ENCODE data around the gene RFX4.

The RFX4 gene

GRCh38 chr12:106750524-106750923 lies 167.7 kb downstream of the RFX4 start:
- no peak for DNase-seq (ENCODE audit: low spot score)
- in situ Hi-C loops (cut with MboI; ENCODE audit: low sequenced_read_pairs, unreplicated experiment) = no loop called here
- TF ChIP-seq CTCF (IDR thresholded peaks at IDR 0.05; ENCODE audit: borderline replicate concordance, control extremely low read depth, extremely low read depth, insufficient read depth, missing control alignments) = no peak

GRCh38 chr12:106753526-106753925 lies 170.7 kb downstream of the RFX4 start:
- DNase-seq (ENCODE audit: low spot score) = peak; percentile 62
- TF ChIP-seq CTCF (IDR thresholded peaks at IDR 0.05; ENCODE audit: borderline replicate concordance, control extremely low read depth, extremely low read depth, insufficient read depth, missing control alignments) = no peak
- in situ Hi-C loops (cut with MboI; ENCODE audit: low sequenced_read_pairs, unreplicated experiment) = no loop called here

- DNase-seq (ENCODE audit: low spot score) = no peak
- TF ChIP-seq CTCF (IDR thresholded peaks at IDR 0.05; ENCODE audit: borderline replicate concordance, control extremely low read depth, extremely low read depth, insufficient read depth, missing control alignments) = no peak
- in situ Hi-C loops (cut with MboI; ENCODE audit: low sequenced_read_pairs, unreplicated experiment) = no loop called here
Observed at GRCh38 chr12:106754331-106754730, 171.5 kb downstream of the RFX4 start.

- in situ Hi-C loops (cut with MboI; ENCODE audit: low sequenced_read_pairs, unreplicated experiment) = no loop called here
- TF ChIP-seq CTCF (IDR thresholded peaks at IDR 0.05; ENCODE audit: borderline replicate concordance, control extremely low read depth, extremely low read depth, insufficient read depth, missing control alignments) = no peak
- no peak for DNase-seq (ENCODE audit: low spot score)
Observed at GRCh38 chr12:106757623-106758348, 175.0 kb downstream of the RFX4 start.

- TF ChIP-seq CTCF (IDR thresholded peaks at IDR 0.05; ENCODE audit: borderline replicate concordance, control extremely low read depth, extremely low read depth, insufficient read depth, missing control alignments) = no peak
- in situ Hi-C loops (cut with MboI; ENCODE audit: low sequenced_read_pairs, unreplicated experiment) = no loop called here
Observed at GRCh38 chr12:106758349-106759110, 175.7 kb downstream of the RFX4 start.

GRCh38 chr12:106759526-106760183 lies 176.9 kb downstream of the RFX4 start:
- in situ Hi-C loops (cut with MboI; ENCODE audit: low sequenced_read_pairs, unreplicated experiment) = no loop called here
- DNase-seq (ENCODE audit: low spot score) = no peak
- TF ChIP-seq CTCF (IDR thresholded peaks at IDR 0.05; ENCODE audit: borderline replicate concordance, control extremely low read depth, extremely low read depth, insufficient read depth, missing control alignments) = no peak

More at GRCh38 chr12:106758349-106759110, 175.7 kb downstream of the RFX4 start:
- DNase-seq (ENCODE audit: low spot score) = no peak
